ENCODE results near the gene CRYBA2.

CRYBA2 gene, protein sequence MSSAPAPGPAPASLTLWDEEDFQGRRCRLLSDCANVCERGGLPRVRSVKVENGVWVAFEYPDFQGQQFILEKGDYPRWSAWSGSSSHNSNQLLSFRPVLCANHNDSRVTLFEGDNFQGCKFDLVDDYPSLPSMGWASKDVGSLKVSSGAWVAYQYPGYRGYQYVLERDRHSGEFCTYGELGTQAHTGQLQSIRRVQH

DNA sequence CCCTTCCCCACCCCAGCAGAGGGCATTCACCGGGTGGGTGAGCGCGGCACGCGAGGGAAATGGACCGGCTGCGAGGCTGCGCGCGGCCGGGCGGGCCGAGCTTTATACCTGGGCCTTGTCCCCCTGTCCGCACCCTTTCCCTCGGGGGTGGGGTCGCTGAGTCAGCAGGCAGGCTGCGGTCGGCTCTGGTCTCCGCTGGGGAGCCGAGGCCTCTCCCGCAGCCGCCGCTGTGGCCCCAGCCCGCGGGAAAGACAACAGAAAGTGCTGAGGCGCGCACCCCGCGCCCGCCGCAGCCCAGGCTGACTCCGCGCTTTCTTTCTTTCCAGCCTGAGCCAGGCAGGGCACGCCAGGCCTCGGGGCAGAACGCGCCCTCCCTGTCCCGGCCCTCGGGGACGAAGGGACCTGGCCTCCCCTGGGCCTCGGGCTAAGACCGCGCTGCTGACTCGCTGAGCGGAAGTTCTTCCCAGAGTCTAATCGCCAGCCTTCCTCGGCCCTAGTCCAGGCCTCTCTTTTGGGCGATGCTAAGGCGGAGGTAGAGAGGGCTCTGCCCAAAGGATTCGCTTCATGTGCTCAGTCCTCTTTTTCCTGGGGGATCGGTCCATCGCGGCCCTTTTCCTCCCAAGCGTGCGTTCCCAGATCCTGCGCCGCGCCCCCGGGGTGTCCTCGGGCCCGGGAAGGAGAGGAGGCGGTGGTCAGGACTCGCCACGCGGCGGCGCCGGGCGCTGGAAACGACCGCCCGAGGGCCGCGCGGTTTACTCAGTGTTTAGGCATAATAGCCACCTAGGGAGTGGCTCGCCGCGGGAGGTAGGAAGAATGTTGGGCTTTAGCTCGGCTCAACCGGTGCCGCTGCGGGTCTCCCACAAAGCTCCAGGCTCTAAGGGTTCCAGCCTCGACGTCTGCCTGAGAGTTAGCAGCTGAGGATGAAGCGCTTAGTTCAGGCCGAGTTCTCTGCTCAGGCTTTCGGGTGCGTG, at the start of gene CRYBA2:
TSS of gene CRYBA2 (minus strand) at position 78 of the 971 bp plus-strand sequence. CDS start 246 bp downstream, outside the sequence.
- no peak within 1 kb of the TSS for H3K4me3 ChIP-seq (ENCODE audit: low read depth, low read length)

DNA sequence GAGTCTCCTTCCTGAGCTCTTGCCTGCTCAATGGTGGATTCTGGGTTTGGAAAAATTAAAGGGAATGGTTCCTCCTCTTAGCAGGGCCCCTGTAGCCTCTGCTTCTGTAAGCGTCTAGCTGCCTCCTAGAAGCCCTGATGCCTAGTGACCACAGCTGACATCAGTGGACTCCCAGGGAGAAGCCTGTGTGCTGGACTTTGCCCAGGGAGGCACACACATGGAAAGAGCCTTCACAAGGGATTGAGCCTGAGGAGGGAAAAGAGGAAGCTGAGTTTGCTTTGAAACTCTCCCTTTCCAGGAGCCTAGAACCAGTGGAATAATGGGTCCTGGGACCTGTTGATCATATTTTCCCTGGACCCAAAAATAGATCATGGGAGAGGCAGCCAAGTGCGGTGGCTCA, 49.5 kb upstream of the CRYBA2 start:
- H3K4me3 ChIP-seq (ENCODE audit: low read depth, low read length): no peak overlapping the region

DNA sequence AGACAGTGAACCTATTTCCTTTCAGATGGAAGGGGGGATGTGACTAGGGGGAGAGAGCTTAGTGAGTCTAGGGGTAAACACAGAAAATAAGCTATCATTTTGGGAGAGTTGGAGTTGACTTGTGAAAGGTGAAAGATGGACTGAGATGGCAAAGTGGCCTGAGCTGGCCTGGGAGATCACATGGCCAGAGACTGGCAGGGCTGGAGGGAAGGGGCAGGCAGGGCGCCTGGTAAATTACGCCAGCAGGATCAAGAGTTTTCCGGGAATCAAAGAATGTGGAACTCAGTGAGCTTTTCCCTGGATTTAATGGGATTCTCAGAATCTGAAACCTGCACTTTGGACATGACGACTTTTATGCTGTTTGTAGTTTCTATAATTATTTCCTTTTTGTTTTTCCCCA, 48.9 kb upstream of the CRYBA2 start:
- H3K4me3 ChIP-seq (ENCODE audit: low read depth, low read length): no peak overlapping the region

DNA sequence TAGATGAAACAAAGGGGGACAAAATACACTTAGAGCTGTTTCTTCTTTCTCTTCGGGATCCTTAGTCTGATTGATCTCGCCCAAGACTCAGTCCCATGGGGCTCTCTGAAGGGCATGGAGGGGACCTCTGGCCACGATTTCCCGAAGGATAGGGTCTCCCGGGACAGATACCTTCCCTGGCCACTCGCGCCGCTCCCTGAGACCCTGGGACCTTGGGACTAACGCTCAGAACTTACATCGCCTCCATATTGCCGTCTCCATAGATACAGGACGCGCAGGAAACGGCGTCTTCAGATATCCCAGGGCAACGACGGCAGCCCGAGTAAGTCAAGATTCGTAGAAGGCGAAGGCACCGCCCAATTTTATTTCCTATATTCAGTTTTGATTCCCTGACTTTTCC, 48.0 kb upstream of the CRYBA2 start, which contains the start of gene CFAP65:
TSS of gene CFAP65 (minus strand) at position 265 of the 400 bp plus-strand sequence. CDS start 2,468 bp downstream, outside the sequence.
- H3K4me3 ChIP-seq (ENCODE audit: low read depth, low read length): peak within 1 kb of the TSS; percentile 62

DNA sequence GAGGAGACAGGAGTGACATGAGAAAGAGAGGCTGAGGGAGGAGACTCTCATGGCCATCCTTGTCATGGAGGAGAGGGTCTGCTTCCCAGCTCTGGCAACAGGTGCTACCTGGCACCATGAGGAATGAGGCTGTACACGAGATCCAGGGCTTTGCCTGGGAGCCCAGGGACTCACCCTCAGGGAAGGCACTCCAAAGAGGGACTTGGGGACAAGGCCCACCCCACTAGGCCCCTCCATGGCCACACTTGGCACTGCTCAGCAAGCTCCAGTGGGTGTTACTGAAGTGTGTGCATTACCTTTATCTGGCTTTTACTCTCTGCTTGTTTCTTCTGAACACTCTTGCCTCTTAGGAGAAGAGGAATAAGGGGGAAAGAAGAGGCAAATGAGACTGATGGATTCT, 45.4 kb upstream of the CRYBA2 start:
- no peak overlapping the region for H3K4me3 ChIP-seq (ENCODE audit: low read depth, low read length)

DNA sequence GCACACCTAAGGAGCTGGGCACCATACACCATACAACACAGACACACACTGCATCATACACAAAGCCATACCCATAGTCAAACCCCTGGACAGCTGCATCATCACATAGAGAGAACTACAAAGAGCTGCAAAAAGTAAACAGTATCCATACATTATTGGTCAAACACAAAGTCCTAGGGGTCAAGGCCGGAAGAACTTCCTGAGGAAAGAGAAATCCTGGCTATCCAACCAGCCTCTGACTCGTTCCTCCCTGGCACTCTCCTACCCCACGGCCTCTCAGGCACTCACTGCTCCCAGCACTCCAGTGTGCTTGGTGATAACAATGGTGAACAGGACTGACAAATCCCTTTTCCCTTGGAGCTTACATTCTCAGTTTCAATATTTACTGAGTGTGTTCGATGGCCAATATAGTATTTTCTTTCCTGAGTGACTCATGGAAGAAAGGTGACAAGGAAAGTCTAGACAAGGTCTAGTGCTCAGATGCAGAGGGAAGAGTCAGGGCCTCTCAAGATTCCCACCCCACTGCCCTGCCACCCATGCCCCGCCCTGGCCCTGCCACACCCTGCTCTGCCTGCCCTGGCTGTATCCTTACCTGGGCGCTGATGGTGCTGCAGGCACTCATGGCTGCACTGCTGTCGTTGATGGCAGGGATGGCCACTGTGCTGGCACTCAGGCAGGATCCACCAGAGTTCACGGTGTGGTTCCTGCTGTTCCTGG, 44.7 kb upstream of the CRYBA2 start:
- no peak overlapping the region for H3K4me3 ChIP-seq (ENCODE audit: low read depth, low read length)

DNA sequence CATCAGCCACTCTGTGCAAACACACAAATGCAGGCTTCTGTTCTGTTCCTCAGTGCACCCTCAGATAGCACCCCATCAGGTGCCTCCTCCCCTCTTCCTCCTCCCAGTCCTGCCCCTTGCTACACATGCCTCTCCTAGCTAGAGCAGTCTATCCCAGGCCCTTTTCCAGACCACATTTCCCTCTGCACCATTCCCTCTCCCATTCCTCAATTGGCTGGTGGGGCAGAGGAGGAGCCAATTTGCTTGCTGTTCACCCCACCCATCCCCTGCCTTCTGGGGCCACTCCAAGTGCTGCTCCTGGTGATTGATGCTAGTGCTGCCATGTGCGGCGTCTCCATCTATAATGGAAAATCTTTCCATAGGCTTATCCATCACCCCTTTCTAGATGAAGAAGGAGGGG, 42.7 kb upstream of the CRYBA2 start:
- H3K4me3 ChIP-seq (ENCODE audit: low read depth, low read length): no peak overlapping the region

DNA sequence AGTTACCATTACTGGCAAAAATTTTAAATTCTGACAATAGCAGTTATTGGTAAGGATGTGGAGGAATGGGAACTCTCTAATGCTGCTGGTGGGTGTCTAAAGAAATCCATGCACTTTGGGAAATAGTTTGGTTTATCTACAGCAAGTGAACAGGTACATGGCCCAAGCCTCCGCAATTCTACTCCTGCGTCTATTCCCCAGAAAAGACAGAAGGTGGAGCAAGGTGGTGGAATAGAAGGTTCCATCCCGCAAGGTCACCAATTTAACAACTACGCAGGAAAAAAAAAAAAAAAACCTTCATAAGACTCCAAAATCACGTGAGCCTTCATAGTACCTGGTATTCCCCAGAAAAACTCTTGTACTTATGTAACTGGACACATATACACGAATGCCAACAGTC, 41.6 kb upstream of the CRYBA2 start:
- H3K4me3 ChIP-seq (ENCODE audit: low read depth, low read length): no peak overlapping the region

DNA sequence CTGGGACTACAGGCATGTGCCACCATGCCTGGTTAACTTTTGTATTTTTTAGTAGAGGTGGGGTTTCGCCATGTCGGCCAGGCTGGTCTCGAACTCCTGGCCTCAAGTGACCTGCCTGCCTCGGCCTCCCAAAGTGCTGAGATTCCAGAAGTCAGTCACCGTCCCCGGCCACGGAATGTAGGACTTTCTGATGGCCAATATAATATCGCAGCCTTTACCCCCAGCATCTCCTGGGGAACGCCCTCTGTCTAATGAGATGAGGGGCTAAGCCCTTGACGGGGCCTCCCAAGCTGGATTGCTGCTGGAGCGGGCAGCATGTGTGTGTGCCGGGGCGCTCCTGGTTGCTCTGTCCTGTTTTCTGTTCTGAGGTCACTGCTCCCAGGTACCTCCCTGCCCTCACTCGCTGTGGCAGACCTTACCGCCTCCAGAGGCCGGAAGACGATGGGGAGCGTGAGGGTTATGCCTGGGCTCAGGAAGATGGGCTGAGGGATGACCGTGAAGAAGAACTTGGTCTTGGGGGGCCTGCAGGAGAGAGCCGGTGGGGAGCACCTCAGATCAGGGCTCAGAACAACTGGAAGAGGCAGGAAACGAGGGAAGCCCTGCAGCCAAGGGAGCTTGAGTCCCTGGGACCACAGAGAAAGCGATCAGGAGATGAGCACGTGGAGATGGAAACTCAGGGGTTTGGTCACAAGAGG, 39.0 kb upstream of the CRYBA2 start:
- H3K4me3 ChIP-seq (ENCODE audit: low read depth, low read length): no peak overlapping the region

DNA sequence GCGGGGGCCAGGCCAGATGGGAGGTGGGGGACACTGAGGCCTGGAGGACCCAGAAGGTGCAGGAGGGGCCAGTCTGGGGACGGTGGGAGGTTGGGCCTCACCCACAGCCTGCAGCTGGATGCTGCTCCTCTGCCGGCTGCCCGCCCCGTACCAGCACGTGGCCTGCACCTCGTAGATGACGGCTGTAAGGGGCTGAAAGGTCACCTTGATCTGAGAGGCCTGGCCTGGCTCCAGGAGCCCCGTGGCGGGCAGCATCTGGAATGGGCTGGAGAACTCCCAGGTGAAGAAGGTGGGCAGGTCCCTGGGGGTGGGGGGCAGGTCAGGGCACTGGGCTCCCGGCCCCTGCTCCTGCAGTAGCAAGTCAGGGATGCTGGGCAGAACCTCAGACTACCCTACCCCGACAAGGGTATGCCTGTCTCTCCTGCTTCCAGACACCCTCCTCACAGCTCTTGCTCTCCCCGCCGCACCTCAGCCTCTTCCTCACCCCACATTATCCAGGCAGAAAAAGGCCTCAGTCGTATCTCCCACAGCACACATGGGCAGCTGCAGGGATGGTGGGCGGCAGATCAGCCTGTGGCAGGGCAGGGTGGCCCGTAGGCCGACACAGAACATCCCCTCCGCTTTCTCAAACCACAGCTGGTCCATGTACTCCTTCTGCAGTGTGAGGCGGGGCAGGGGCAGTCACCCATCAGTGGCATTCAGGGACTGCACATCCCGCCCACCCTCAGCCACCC, 38.0 kb upstream of the CRYBA2 start:
- no peak overlapping the region for H3K4me3 ChIP-seq (ENCODE audit: low read depth, low read length)

DNA sequence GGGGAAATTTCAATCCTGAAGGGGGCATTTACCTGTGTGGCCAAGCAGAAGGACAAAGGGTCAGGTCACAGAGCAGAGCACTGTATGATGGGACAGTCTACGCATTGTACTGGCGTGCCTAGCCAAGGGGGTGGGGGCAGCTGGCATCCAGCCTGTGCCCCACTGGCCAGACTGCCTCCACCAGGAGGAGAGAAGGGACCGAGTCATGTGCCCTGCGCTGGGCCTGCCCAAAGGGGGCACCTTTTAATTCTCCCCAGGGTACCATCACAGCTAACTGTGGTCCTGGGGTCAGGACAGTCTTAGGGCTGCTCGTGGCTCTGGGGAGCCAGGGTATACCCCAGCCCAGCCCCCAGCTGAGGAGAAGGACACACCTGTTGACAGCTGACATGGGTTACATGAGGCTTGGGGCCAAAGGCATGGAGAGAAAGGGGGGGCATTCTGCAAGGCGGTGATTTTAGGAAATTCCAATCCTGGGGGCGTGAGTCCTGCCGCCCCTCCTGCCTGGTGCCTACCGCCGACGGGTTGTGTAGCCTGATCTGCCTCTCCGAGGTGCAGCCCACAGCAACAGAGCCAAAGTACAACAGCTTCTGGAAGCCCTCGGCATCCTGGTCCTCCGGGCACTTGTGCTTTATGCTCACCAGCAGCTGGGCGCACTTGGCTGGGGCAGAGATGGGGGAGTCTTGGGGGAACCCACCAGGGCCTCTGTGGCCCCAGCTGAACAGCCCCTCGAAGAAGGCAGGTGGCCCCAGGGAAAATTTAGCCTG, 37.1 kb upstream of the CRYBA2 start:
- H3K4me3 ChIP-seq (ENCODE audit: low read depth, low read length): no peak overlapping the region

DNA sequence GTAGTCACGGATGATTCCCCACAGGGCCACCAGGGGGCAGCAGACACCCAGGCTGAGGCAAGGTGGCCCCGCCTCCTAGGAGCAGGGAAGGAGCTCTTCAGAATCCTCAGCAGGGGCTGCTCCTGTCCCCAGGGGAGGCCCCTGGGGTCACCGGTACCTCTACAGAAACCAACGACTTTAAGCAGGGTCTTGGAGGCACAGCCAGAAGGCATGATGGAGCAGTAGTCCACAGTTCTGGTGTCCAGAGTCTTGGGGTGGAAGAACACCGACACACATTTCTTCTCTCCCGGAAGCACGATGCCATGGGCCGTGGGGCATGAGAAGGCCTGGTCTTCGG, 36.6 kb upstream of the CRYBA2 start:
- no peak overlapping the region for H3K4me3 ChIP-seq (ENCODE audit: low read depth, low read length)

DNA sequence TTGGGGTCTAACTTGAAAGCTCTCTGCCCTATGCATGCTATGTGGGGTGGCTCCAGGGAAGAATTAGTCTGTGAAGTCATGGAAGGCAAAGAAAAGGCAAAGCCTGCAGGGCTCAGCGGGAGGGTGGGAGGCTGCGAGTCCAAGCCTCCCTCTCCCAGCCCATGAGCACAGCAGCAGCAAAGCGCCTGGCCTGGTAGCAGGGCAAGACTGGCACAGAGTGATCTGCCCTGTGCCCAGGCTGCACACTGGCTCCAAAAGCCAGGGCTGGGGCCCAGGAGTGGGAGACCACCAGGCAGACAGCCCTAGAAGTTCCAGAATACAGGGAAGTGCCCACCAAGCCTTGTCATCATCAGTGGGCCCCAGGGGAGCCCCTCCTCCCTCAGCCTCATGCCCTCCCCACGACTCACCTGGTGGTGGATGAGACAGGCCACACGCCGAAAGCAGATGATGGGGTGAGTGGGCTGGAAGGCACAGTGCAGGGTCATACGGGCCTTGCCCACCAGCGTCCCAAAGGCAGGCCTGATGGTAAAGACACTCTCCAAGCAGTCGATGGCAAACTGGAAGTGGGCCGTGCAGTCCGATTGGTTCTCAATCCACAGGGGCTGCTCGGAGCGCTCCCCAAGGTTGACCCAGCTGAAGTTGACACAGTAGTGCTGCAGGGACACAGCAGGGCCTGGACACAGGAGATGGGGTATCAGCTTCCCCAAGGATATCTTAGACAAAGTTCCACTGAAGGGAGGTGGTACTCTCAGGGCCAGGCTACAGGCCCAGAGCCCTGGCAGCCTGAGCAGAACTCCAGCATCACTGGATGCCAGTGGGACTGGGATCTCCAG, 36.0 kb upstream of the CRYBA2 start:
- no peak overlapping the region for H3K4me3 ChIP-seq (ENCODE audit: low read depth, low read length)

DNA sequence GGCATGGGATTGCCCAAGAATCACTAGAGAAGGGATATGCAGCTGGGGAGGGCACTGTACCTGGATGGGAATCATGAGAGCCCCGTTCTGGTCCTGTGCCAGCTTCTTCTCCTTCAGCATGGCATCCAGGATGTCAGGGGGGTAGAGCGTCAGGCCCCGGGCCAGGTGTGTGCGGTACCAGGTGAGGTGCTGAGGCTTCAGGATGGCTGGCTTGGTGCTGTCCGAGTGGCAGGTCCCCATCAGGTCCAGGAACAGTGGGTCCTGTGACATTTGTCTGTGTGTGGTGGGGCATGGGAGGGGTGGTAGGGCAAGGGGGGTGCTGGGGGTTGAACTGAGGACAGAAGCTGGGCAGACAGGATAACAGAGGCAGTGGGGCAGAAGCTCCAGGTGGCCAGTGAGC, 34.9 kb upstream of the CRYBA2 start:
- H3K4me3 ChIP-seq (ENCODE audit: low read depth, low read length): no peak overlapping the region

DNA sequence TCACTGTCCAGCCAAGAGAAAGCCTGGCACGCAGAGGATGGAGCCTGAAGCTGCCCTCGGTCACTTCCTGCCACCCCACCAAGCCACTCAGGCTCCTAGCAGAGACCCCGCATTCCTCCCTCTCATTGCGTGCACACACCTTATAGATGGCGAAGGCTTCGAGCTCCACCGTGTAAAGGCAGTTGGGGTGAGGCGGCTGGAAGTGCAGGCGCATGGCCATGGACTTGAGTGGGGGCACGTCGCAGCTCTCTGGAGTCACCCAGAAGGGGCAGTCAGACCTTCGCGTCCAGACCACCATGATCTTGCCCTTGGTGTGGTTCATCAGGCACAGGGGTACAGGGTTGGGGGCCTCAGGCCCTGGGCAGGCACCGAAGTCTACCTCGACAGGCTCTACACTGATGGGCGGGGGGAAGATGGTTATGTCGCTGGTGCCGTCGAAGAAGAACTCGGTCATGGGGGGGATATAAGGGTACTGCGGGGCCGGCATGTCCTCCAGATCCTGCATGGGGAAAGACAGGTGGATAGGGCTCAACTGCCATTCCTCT, 34.4 kb upstream of the CRYBA2 start:
- H3K4me3 ChIP-seq (ENCODE audit: low read depth, low read length): no peak overlapping the region

DNA sequence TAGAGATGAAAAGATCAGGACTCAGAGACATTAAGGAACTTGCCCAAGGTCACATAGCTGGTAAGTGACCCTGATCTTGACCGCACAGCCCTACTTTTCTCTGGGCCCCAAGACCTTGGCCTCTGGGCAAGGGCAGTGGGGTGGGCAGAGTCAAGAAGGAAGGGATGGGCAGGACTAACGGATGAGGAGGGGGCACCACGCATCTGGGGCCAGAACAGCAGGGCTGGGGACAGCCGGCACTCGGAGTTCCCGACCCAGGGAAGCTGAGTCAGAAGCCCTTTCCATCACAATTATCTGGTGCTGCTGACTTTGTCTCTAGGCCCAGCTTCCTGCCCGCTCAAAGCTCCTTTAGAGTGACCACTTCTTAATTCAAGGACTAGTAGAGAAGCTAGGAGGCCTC, 33.7 kb upstream of the CRYBA2 start:
- H3K4me3 ChIP-seq (ENCODE audit: low read depth, low read length): no peak overlapping the region

DNA sequence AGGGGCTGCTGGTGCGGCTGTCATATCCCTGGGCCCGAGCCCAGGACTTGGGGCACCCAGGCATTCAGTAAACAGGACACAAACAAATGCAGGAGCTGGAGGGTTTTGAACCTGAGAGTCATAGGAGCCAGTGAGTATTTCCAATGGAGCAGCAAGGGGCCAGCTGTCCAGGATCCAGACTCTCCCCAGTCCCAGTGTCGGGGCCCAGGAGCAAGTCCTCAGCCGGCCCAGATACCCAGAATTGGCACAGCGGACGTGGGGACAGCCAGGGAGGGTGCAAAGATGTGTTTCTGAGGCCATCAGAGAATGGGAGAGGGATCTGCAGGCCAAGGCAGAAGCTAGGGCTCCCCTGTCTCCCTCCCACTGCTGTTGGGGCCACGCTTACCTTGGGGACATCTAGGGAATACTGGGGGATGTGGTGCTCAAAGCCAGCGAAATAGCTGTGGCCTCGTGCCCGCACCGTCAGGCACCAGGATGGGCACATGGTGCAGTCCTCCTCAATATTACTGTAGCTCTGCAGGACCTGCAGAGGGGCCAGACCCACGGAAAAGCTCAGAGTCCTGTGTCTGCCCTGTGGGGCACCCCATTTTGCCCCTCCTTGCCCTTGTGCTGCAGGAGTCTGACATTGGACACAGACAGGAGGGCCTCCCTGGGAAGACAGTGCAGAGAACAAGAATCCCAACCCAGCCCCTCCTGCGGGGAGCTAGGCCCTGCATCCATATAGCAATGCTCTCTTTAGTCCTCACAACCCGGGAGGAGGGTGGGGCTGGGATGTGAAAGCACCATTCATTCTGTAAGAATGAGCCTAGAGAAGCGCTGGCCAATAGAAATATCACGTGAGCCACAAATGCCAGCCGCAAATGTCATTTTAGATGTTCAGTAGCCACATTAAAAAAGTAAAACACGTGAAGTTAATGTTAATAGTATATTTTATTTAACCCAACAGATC, 32.7 kb upstream of the CRYBA2 start:
- H3K4me3 ChIP-seq (ENCODE audit: low read depth, low read length): no peak overlapping the region

Measured in iPS-11a (cell line).